ENCODE measurements around the gene TRAPPC3L.

- TF ChIP-seq RFX5 (IDR thresholded peaks at IDR 0.05) (no peak), RCOR1 (IDR thresholded peaks at IDR 0.05; ENCODE audit: low read depth, low read length) (no peak), CBX8 (IDR thresholded peaks at IDR 0.05) (no peak), EP300 (IDR thresholded peaks at IDR 0.05) (no peak), MAFK (IDR thresholded peaks at IDR 0.05; ENCODE audit: partially characterized antibody) (no peak), RAD21 (conservative IDR thresholded peaks at IDR 0.05 in 1 of 2, IDR thresholded peaks at IDR 0.05 in 1 of 2) (no peak)
- TF ChIP-seq, protein P1, sequence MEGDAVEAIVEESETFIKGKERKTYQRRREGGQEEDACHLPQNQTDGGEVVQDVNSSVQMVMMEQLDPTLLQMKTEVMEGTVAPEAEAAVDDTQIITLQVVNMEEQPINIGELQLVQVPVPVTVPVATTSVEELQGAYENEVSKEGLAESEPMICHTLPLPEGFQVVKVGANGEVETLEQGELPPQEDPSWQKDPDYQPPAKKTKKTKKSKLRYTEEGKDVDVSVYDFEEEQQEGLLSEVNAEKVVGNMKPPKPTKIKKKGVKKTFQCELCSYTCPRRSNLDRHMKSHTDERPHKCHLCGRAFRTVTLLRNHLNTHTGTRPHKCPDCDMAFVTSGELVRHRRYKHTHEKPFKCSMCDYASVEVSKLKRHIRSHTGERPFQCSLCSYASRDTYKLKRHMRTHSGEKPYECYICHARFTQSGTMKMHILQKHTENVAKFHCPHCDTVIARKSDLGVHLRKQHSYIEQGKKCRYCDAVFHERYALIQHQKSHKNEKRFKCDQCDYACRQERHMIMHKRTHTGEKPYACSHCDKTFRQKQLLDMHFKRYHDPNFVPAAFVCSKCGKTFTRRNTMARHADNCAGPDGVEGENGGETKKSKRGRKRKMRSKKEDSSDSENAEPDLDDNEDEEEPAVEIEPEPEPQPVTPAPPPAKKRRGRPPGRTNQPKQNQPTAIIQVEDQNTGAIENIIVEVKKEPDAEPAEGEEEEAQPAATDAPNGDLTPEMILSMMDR (IDR thresholded peaks at IDR 0.05), result no peak
Measured at GRCh38 chr6:116485559-116486184, 59.8 kb downstream of the TRAPPC3L start.

All from A549 (cell line).